SK-N-SH (cell line): ENCODE results near the gene THEMIS. TPM values are rescaled to one million over a fixed set of nuclear protein-coding genes. Genes with fewer than 3 reads are reported as not detected.

Source experiments
- CTCF ChIA-PET: fragments of 300-600, 350-600 bp; formaldehyde crosslinking; extraction: SDS; loops from one replicate; lab custom pipeline; 2021; lab: Yijun Ruan, JAX
- POLR2A ChIA-PET: fragments of 350-600 bp; sonication (Branson Sonifier 250); formaldehyde crosslinking; extraction: SDS; loops from one replicate; lab custom pipeline; 2020; ENCODE audit warnings: antibody characterized with exemption, inconsistent platforms; lab: Yijun Ruan, JAX
- DNase-seq: peaks from one replicate; pipeline ENCODE4 v3.0.0; 2012
- H2AFZ ChIP-seq: fragments of 200-600 bp; sonication (generic); 2 replicates; pipeline ENCODE4 v1.8.1; 2016; ENCODE audit warnings: antibody characterized with exemption, mild to moderate bottlenecking, low read depth
- H3F3A ChIP-seq: fragments of 200-600 bp; sonication (generic); replicated peaks from 2 replicates; pipeline ENCODE3; 2016; ENCODE audit warnings: antibody characterized with exemption, mild to moderate bottlenecking; ENCODE audit not compliant: insufficient read depth
- H3K27ac ChIP-seq, 2 experiments: fragments of 200-500 bp in 1 of 2; fragments of 200-600 bp in 1 of 2; sonication (Bioruptor generic) in 1 of 2; sonication (generic), shearing (Covaris generic) in 1 of 2; 2 replicates each; pipeline versions ENCODE4 v1.5.1 to v1.6.1; 2014 to 2016; ENCODE audit warnings: low read depth in 2 of 2, inconsistent platforms in 1 of 2, low read length in 1 of 2, mild to moderate bottlenecking in 1 of 2, mixed read lengths in 1 of 2
- H3K27me3 ChIP-seq: fragments of 200-600 bp; sonication (generic), shearing (Covaris generic); 2 replicates; pipeline ENCODE4 v1.6.1; 2016; ENCODE audit warnings: mixed run types; ENCODE audit not compliant: insufficient read depth
- H3K36me3 ChIP-seq, 2 experiments: fragments of 200-500 bp in 1 of 2; fragments of 200-600 bp in 1 of 2; sonication (Bioruptor generic) in 1 of 2; sonication (generic) in 1 of 2; replicated peaks in 1 of 2; 2 replicates each; pipeline versions ENCODE3 to v1.5.1; 2014 to 2016; ENCODE audit warnings: low read length in 1 of 2, mild to moderate bottlenecking in 1 of 2; ENCODE audit not compliant: insufficient read depth in 2 of 2, control insufficient read depth in 1 of 2
- H3K4me1 ChIP-seq, 2 experiments: fragments of 200-500 bp in 1 of 2; fragments of 200-600 bp in 1 of 2; sonication (Bioruptor generic) in 1 of 2; sonication (generic), shearing (Covaris generic) in 1 of 2; 2 replicates each; pipeline versions ENCODE4 v1.5.1 to v1.6.1; 2014 to 2016; ENCODE audit warnings: low read depth in 1 of 2, low read length in 1 of 2, mixed run types in 1 of 2; ENCODE audit not compliant: insufficient read depth in 2 of 2, control insufficient read depth in 1 of 2
- H3K4me2 ChIP-seq: fragments of 200-600 bp; sonication (generic), shearing (Covaris generic); 2 replicates; pipeline ENCODE4 v1.6.1; 2017; ENCODE audit warnings: mixed run types
- H3K4me3 ChIP-seq, 2 experiments: fragments of 200-500 bp in 1 of 2; fragments of 200-600 bp in 1 of 2; sonication (Bioruptor generic) in 1 of 2; sonication (generic), shearing (Covaris generic) in 1 of 2; 2 replicates each; pipeline versions ENCODE4 v1.5.1 to v1.8.1; 2014 to 2016; ENCODE audit warnings: low read depth in 2 of 2, inconsistent platforms in 1 of 2, low read length in 1 of 2, mild to moderate bottlenecking in 1 of 2, mixed read lengths in 1 of 2, moderate library complexity in 1 of 2
- H3K79me2 ChIP-seq: fragments of 200-600 bp; sonication (generic); 2 replicates; pipeline ENCODE4 v1.8.1; 2017; ENCODE audit warnings: mild to moderate bottlenecking; ENCODE audit not compliant: insufficient read depth
- H3K9ac ChIP-seq: fragments of 200-600 bp; sonication (generic); 2 replicates; pipeline ENCODE4 v1.6.1; 2017; ENCODE audit warnings: mixed run types
- H3K9me2 ChIP-seq: fragments of 200-600 bp; sonication (generic); 2 replicates; pipeline ENCODE4 v1.6.1; 2017; ENCODE audit warnings: mixed run types
- H3K9me3 ChIP-seq: fragments of 200-600 bp; sonication (generic); 2 replicates; pipeline ENCODE4 v1.6.1; 2017; ENCODE audit warnings: mixed run types, mild to moderate bottlenecking, moderate library complexity
- H4K20me1 ChIP-seq: fragments of 200-600 bp; sonication (generic); 2 replicates; pipeline ENCODE4 v1.6.1; 2017; ENCODE audit warnings: mild to moderate bottlenecking, mixed run types; ENCODE audit not compliant: insufficient read depth
- FOSL2 ChIP-seq: IDR thresholded peaks from 2 replicates; pipeline ENCODE4 v1.4.0; 2012; ENCODE audit warnings: low read depth, mild to moderate bottlenecking, moderate library complexity, borderline replicate concordance
- GATA2 ChIP-seq: sonication (generic); formaldehyde crosslinking; IDR thresholded peaks from 2 replicates; pipeline ENCODE4 v1.5.0; 2020; ENCODE audit warnings: mild to moderate bottlenecking, missing genetic modification reagents
- JUND ChIP-seq: IDR thresholded peaks from 2 replicates; pipeline ENCODE4 v1.4.0; 2012
- MEF2A ChIP-seq: IDR thresholded peaks from 2 replicates; pipeline ENCODE4 v1.4.0; 2012; ENCODE audit warnings: low read depth, borderline replicate concordance
- MXI1 ChIP-seq: IDR thresholded peaks from 2 replicates; pipeline ENCODE4 v1.6.1; 2012; ENCODE audit warnings: mild to moderate bottlenecking, low read depth, low read length, improper control_type of control experiment
- NFIC ChIP-seq: IDR thresholded peaks from 2 replicates; pipeline ENCODE4 v1.4.0; 2012; ENCODE audit warnings: borderline replicate concordance
- NRF1 ChIP-seq: IDR thresholded peaks from 2 replicates; pipeline ENCODE4 v1.6.1; 2012; ENCODE audit warnings: low read depth, mild to moderate bottlenecking, low read length
- RAD21 ChIP-seq: IDR thresholded peaks from 2 replicates; pipeline ENCODE4 v1.6.1; 2012; ENCODE audit warnings: mild to moderate bottlenecking, low read length
- RCOR1 ChIP-seq: fragments of 150-350 bp; IDR thresholded peaks from 2 replicates; pipeline ENCODE4 v1.6.1; 2017; ENCODE audit warnings: antibody characterized with exemption, low read length
- RFX5 ChIP-seq: IDR thresholded peaks from 2 replicates; pipeline ENCODE4 v1.6.1; 2012; ENCODE audit warnings: mild to moderate bottlenecking, improper control_type of control experiment, low read length
- RXRA ChIP-seq: IDR thresholded peaks from 2 replicates; pipeline ENCODE4 v1.4.0; 2012; ENCODE audit warnings: low read depth, mild to moderate bottlenecking, borderline replicate concordance
- SIN3A ChIP-seq: IDR thresholded peaks from 2 replicates; pipeline ENCODE4 v1.6.1; 2012; ENCODE audit warnings: low read depth, mild to moderate bottlenecking, low read length, moderate library complexity, borderline replicate concordance
- SMC3 ChIP-seq: IDR thresholded peaks from 2 replicates; pipeline ENCODE4 v1.6.1; 2012; ENCODE audit warnings: low read depth, low read length, improper control_type of control experiment
- TAF1 ChIP-seq: IDR thresholded peaks from 2 replicates; pipeline ENCODE4 v1.6.1; 2012; ENCODE audit warnings: low read depth, mild to moderate bottlenecking, low read length, moderate library complexity, borderline replicate concordance
- TCF12 ChIP-seq: IDR thresholded peaks from 2 replicates; pipeline ENCODE4 v1.4.0; 2012
- TEAD4 ChIP-seq: IDR thresholded peaks from 2 replicates; pipeline ENCODE4 v1.4.0; 2012; ENCODE audit warnings: mild to moderate bottlenecking, borderline replicate concordance; ENCODE audit not compliant: insufficient read depth
- YY1 ChIP-seq: IDR thresholded peaks from 2 replicates; pipeline ENCODE4 v1.4.0; 2012; ENCODE audit warnings: low read depth, mild to moderate bottlenecking
- WGBS: methylation state at CpG from one replicate; pipeline ENCODE4 v1.1.6; 2017; ENCODE audit warnings: low lambda C conversion rate; 5-methylcytosine and 5-hydroxymethylcytosine counted together
- polyA plus RNA-seq, 3 experiments: library from polyadenylated mRNA; depleted of rRNA; stranded (reverse); fragments of >200 nt; gene quantifications; 2 replicates each; pipeline ENCODE4 v1.2.3, GENCODE V29; 2012
- TF ChIP-seq, protein P1 (sequence below): IDR thresholded peaks from 2 replicates; pipeline ENCODE4 v1.4.0; 2012; ENCODE audit warnings: low read depth, borderline replicate concordance
- TF ChIP-seq, protein P2 (sequence below): fragments of 150-350 bp; IDR thresholded peaks from 2 replicates; pipeline ENCODE4 v1.6.1; 2016; ENCODE audit warnings: mild to moderate bottlenecking, low read depth, low read length
- TF ChIP-seq, protein P3 (sequence below): IDR thresholded peaks from 2 replicates; pipeline ENCODE4 v1.6.1; 2012; ENCODE audit warnings: mild to moderate bottlenecking, low read depth, low read length, moderate library complexity

THEMIS gene
- polyA plus RNA-seq, 1 of the 3 experiments (the other 2 are of a cell fraction) = not detected

DNA sequence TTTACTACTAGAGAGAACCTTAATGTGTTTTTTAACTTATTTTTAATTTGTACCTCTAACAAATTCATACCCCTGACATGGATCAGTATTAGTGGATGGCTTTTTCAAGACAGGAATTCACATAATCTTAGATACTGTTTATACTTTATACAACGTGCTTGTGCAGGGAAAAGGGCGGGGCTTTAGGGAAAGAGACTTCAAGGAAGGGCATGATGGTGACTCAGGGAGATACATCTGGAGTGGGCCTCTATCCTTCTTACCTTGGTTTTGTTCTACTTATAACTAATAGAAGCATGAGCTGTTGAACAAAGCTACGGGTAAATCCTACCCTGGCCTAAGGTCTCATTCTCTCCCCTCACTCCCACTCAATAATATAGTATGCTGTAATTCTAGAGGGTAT lies 163.1 kb downstream of the THEMIS start:
- H3K9me2 ChIP-seq = no peaks in the 10 kb centered on the region
- H4K20me1 ChIP-seq = no peaks in the 10 kb centered on the region
- DNase-seq = no peak
- CTCF ChIA-PET = interaction anchor here (1.0 to 2.8 kb wide), 7 partner anchors 8 to 993 kb away, joined by 3 to 15 read pairs (median 5); no protein-coding TSS in a partner anchor
- 66% methylated on average over 3 of the region's 3 CpGs for WGBS
- H3K36me3 ChIP-seq = no peaks in the 10 kb centered on the region
- H3K4me3 ChIP-seq = no peak overlapping the region
- no peaks in the 10 kb centered on the region for H3K79me2 ChIP-seq
- no peaks in the 10 kb centered on the region for H3K27me3 ChIP-seq
- H3K9ac ChIP-seq = no peak overlapping the region
- no peaks in the 10 kb centered on the region for H3K9me3 ChIP-seq
- no peak overlapping the region for H3K4me2 ChIP-seq
- H3F3A ChIP-seq = no peaks in the 10 kb centered on the region
- TF ChIP-seq MXI1 = no peak
- TF ChIP-seq TEAD4 = no peak
- no peak for TF ChIP-seq TCF12
- TF ChIP-seq SMC3 = no peak
- TF ChIP-seq RCOR1 = no peak
- no peak for TF ChIP-seq TAF1
- TF ChIP-seq, protein P1, sequence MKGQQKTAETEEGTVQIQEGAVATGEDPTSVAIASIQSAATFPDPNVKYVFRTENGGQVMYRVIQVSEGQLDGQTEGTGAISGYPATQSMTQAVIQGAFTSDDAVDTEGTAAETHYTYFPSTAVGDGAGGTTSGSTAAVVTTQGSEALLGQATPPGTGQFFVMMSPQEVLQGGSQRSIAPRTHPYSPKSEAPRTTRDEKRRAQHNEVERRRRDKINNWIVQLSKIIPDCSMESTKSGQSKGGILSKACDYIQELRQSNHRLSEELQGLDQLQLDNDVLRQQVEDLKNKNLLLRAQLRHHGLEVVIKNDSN = no peak
- TF ChIP-seq MEF2A = no peak
- TF ChIP-seq NRF1 = no peak
- no peak for TF ChIP-seq RXRA
- TF ChIP-seq RFX5 = no peak
- TF ChIP-seq RAD21 = no peak
- TF ChIP-seq, protein P2, sequence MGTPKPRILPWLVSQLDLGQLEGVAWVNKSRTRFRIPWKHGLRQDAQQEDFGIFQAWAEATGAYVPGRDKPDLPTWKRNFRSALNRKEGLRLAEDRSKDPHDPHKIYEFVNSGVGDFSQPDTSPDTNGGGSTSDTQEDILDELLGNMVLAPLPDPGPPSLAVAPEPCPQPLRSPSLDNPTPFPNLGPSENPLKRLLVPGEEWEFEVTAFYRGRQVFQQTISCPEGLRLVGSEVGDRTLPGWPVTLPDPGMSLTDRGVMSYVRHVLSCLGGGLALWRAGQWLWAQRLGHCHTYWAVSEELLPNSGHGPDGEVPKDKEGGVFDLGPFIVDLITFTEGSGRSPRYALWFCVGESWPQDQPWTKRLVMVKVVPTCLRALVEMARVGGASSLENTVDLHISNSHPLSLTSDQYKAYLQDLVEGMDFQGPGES = no peak
- no peak for TF ChIP-seq YY1
- no peak for TF ChIP-seq FOSL2
- no peak for TF ChIP-seq NFIC
- TF ChIP-seq GATA2 = no peak
- no peak for TF ChIP-seq JUND
- TF ChIP-seq SIN3A = no peak
- TF ChIP-seq, protein P3, sequence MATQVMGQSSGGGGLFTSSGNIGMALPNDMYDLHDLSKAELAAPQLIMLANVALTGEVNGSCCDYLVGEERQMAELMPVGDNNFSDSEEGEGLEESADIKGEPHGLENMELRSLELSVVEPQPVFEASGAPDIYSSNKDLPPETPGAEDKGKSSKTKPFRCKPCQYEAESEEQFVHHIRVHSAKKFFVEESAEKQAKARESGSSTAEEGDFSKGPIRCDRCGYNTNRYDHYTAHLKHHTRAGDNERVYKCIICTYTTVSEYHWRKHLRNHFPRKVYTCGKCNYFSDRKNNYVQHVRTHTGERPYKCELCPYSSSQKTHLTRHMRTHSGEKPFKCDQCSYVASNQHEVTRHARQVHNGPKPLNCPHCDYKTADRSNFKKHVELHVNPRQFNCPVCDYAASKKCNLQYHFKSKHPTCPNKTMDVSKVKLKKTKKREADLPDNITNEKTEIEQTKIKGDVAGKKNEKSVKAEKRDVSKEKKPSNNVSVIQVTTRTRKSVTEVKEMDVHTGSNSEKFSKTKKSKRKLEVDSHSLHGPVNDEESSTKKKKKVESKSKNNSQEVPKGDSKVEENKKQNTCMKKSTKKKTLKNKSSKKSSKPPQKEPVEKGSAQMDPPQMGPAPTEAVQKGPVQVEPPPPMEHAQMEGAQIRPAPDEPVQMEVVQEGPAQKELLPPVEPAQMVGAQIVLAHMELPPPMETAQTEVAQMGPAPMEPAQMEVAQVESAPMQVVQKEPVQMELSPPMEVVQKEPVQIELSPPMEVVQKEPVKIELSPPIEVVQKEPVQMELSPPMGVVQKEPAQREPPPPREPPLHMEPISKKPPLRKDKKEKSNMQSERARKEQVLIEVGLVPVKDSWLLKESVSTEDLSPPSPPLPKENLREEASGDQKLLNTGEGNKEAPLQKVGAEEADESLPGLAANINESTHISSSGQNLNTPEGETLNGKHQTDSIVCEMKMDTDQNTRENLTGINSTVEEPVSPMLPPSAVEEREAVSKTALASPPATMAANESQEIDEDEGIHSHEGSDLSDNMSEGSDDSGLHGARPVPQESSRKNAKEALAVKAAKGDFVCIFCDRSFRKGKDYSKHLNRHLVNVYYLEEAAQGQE = no peak
- H3K27ac ChIP-seq = no peak overlapping the region
- no peaks in the 10 kb centered on the region for H3K4me1 ChIP-seq
- POLR2A ChIA-PET = no interaction called here
- H2AFZ ChIP-seq = no peak overlapping the region
